Esophagus squamous epithelium (tissue), 5 donors: ENCODE measurements around the gene ACTL6A. TPM values are rescaled to one million over a fixed set of nuclear protein-coding genes. Genes with fewer than 3 reads are reported as not detected.

Source experiments
- DNase-seq: peaks from one replicate; lab custom pipeline; 2025; lab: John Stamatoyannopoulos, UW
- H3K27ac ChIP-seq, 4 donors: fragments of 200-600 bp; sonication (generic); one replicate each; pipeline ENCODE4 v1.5.1; 2016 to 2019; ENCODE audit warnings: mild to moderate bottlenecking in 1 of 4
- H3K27me3 ChIP-seq, 4 donors: fragments of 200-600 bp; sonication (generic); 1 replicate in 3 of 4; 2 replicates in 1 of 4; pipeline versions ENCODE4 v1.5.1 to v1.6.0; 2017 to 2021; ENCODE audit warnings: antibody characterized with exemption in 1 of 4
- H3K36me3 ChIP-seq, 3 donors: fragments of 200-600 bp; sonication (generic); one replicate each; pipeline ENCODE4 v1.5.1; 2016 to 2019
- H3K4me1 ChIP-seq, 3 donors: fragments of 200-600 bp; sonication (generic); one replicate each; pipeline ENCODE4 v1.5.1; 2017 to 2019
- H3K4me3 ChIP-seq, 4 donors: fragments of 200-600 bp; sonication (generic); 1 replicate in 3 of 4; 2 replicates in 1 of 4; pipeline ENCODE4 v1.5.1; 2016 to 2019; ENCODE audit warnings: mild to moderate bottlenecking in 2 of 4, moderate library complexity in 1 of 4
- H3K9me3 ChIP-seq, 3 donors: fragments of 200-600 bp; sonication (generic); one replicate each; pipeline ENCODE4 v1.5.1; 2016 to 2019
- POLR2A ChIP-seq, 4 donors: fragments of 450-650 bp; IDR thresholded peaks; one replicate each; pipeline ENCODE4 v1.6.1; 2017; ENCODE audit warnings: antibody characterized with exemption in 4 of 4, mild to moderate bottlenecking in 4 of 4, moderate library complexity in 3 of 4
- WGBS, 2 donors: methylation state at CpG; one replicate each; pipeline ENCODE4 v1.1.5; 2018; 5-methylcytosine and 5-hydroxymethylcytosine counted together
- intact Hi-C: fragments of 100-400 bp; cut with DNase I; formaldehyde crosslinking; loops from one replicate; pipeline ENCODE4 v1.15.0; 2022
- total RNA-seq, 4 donors: library from RNA; depleted of rRNA; stranded (reverse); fragments of >200 nt; gene quantifications; one replicate each; pipeline ENCODE4 v1.1.0, GENCODE V29; 2016
- TF ChIP-seq, protein P1 (sequence below), 6 experiments: fragments of 450-650 bp in 4 of 6; fragments of 200-600 bp in 2 of 6; sonication (generic) in 2 of 6; IDR thresholded peaks; one replicate each; pipeline ENCODE4 v1.5.1; 2016 to 2019; ENCODE audit warnings: antibody characterized with exemption in 6 of 6, mild to moderate bottlenecking in 4 of 6, moderate library complexity in 4 of 6
- donor health status: DM: yes; HTN: yes; CAD: no.

Gene ACTL6A
- total RNA-seq, 4 donors from 2014 or later = 51.5 to 95.4 (median 63.5) TPM

DNA sequence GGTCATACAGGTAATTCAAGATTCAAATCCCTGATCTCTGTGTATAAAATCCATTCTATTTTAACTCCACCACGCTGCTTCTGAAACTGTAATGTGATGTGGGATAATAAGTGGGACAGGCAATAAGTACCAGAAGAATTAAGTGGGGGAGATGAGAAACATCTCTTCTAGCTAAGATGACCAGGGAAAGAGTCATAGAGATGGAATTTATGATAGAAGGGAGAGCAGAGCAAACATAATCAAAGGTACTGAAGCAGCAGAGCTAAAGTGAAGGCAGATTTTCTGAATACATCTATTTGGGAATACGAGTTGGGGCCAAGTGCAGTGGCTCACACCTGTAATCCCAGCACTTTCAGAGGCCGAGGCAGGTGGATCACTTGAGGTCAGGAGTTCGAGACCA, 36.8 kb downstream of the ACTL6A start:
- no peaks in the 10 kb centered on the region for H3K9me3 ChIP-seq
- TF ChIP-seq POLR2A (IDR thresholded peaks at IDR 0.05) = no peak
- TF ChIP-seq, protein P1, sequence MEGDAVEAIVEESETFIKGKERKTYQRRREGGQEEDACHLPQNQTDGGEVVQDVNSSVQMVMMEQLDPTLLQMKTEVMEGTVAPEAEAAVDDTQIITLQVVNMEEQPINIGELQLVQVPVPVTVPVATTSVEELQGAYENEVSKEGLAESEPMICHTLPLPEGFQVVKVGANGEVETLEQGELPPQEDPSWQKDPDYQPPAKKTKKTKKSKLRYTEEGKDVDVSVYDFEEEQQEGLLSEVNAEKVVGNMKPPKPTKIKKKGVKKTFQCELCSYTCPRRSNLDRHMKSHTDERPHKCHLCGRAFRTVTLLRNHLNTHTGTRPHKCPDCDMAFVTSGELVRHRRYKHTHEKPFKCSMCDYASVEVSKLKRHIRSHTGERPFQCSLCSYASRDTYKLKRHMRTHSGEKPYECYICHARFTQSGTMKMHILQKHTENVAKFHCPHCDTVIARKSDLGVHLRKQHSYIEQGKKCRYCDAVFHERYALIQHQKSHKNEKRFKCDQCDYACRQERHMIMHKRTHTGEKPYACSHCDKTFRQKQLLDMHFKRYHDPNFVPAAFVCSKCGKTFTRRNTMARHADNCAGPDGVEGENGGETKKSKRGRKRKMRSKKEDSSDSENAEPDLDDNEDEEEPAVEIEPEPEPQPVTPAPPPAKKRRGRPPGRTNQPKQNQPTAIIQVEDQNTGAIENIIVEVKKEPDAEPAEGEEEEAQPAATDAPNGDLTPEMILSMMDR (IDR thresholded peaks at IDR 0.05) = no peak
- H3K4me1 ChIP-seq = peaks cover 0 to 19% (median 10%) of the 10 kb centered on the region in 3 donors
- DNase-seq = no peak
- peaks cover 7 to 80% (median 12%) of the 10 kb centered on the region in 3 donors for H3K36me3 ChIP-seq
- no peak overlapping the region for H3K27ac ChIP-seq
- H3K27me3 ChIP-seq = no peaks in the 10 kb centered on the region
- intact Hi-C loops = no loop called here
- 95 to 96% methylated on average over 4 of the region's 4 CpGs for WGBS, 2 donors
- H3K4me3 ChIP-seq = no peak overlapping the region

DNA sequence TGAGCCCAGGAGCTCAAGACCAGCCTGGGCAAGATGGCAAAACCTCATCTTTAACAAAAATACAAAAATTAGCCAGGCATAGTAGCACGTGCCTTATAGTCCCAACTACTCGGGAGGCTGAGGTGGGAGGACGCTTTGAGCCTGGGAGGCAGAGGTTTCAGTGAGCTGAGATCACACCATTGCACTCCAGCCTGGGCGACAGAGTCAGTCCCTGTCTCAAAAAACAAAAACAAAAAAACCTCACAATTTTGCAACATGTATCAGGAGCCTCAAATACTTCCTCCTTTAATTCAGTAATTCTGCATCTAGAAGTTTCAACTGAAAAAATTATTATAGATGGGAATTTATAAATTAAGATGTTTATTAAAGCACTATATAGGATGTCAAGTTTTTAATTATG, 40.6 kb downstream of the ACTL6A start:
- Histone ChIP-seq H3K4me1 (peaks cover 11 to 40% (median 23%) of the 10 kb centered on the region in 3 donors), H3K36me3 (peaks cover 4 to 53% (median 7%) of the 10 kb centered on the region in 3 donors), H3K9me3 (no peaks in the 10 kb centered on the region), H3K27ac (no peak overlapping the region), H3K27me3 (no peaks in the 10 kb centered on the region), H3K4me3 (peak overlapping the region in 2 of 4 donors; percentile 66 to 95)
- DNase-seq = no peak
- TF ChIP-seq, protein P1 (IDR thresholded peaks at IDR 0.05) = no peak
- no peak for TF ChIP-seq POLR2A (IDR thresholded peaks at IDR 0.05)
- WGBS, 2 donors = 71 to 81% methylated on average over 4 of the region's 4 CpGs
- intact Hi-C loops = no loop called here

DNA sequence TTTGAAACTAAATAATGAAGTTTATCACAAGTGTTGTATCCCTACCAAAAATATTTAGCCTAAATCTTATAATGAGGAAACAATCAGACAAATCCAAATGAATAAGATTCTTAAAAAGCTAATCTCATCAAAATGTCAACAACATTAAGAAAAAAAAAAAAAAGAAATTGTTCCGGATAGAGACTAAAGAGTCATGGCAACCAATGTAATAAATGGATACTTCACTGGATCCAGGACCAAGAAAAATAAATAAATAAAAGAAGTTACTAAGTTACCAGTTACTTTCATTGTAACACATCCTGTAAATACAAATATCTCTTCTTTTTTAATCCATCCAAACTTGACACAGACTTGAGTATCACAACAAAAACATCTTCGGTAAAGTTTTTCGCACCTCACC, 41.1 kb downstream of the ACTL6A start:
- Histone ChIP-seq H3K4me1 (peaks cover 11 to 40% (median 23%) of the 10 kb centered on the region in 3 donors), H3K4me3 (peak overlapping the region; percentile 66 to 98 (median 88)), H3K27ac (peak overlapping the region; percentile 93 to 98 (median 94)), H3K27me3 (no peaks in the 10 kb centered on the region), H3K9me3 (no peaks in the 10 kb centered on the region), H3K36me3 (peaks cover 0 to 49% (median 7%) of the 10 kb centered on the region in 3 donors)
- TF ChIP-seq POLR2A (IDR thresholded peaks at IDR 0.05) = no peak
- TF ChIP-seq, protein P1 (IDR thresholded peaks at IDR 0.05) = no peak
- intact Hi-C loops = no loop called here
- DNase-seq = no peak
- WGBS, 2 donors = 0% methylated on average over 3 of the region's 3 CpGs

DNA sequence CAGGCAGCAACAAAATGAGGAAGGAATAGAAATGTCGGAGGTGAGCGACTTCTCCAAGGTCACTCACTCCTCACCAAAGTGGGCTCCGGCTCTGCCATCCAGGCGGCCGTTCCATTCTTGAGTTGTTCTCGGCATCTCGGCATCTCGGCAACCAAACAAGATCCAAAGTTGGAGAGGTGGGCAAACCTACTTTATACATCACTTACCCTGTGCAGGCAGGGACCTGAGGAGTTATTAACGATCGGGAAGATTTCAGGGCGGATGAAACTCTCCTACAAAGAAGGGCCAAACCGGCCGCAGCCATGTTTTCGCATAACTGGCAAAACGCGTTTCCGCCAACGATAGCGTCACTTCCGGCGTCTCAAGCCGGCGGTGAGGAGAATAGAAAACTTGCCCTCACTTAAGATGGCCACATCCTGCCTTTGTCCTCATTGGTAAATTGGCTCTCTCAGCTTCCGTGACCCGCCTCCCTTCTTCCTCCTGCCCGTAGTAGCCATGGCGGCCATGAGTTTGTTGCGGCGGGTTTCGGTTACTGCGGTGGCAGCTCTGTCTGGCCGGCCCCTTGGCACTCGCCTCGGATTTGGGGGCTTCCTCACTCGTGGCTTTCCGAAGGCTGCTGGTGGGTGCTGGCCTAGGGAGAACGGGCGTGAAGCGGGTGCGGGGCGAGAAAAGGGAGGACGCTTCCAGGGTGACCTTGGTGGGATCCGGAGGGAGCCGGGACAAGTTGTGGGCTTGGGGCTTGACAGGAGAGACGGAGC, 41.8 kb downstream of the ACTL6A start, which contains the start of the genes MRPL47 and NDUFB5:
MRPL47 (minus strand) TSS at position 318 of the 758 bp plus-strand sequence; CDS start at position 304, 14 bp downstream.
NDUFB5 (plus strand) TSS at position 474 of the 758 bp plus-strand sequence; CDS start at position 496, 22 bp downstream.
- Histone ChIP-seq H3K9me3 (no peaks in the 10 kb centered on the region), H3K4me3 (peak within 1 kb of the TSS; percentile 66 to 98 (median 88)), H3K27ac (peak within 1 kb of the TSS; percentile 93 to 98 (median 94)), H3K4me1 (peaks cover 11 to 43% (median 23%) of the 10 kb centered on the region in 3 donors), H3K36me3 (peaks cover 0 to 42% (median 7%) of the 10 kb centered on the region in 3 donors), H3K27me3 (no peaks in the 10 kb centered on the region)
- 0 to 1% methylated on average over 19 to 22 of the region's 45 CpGs for WGBS, 2 donors
- intact Hi-C loops = no loop called here
- DNase-seq = peak; percentile 71
- TF ChIP-seq, protein P1 (IDR thresholded peaks at IDR 0.05) = no peak
- peak in 3 of 4 donors; percentile 40 to 75 (median 58) for TF ChIP-seq POLR2A (IDR thresholded peaks at IDR 0.05)

DNA sequence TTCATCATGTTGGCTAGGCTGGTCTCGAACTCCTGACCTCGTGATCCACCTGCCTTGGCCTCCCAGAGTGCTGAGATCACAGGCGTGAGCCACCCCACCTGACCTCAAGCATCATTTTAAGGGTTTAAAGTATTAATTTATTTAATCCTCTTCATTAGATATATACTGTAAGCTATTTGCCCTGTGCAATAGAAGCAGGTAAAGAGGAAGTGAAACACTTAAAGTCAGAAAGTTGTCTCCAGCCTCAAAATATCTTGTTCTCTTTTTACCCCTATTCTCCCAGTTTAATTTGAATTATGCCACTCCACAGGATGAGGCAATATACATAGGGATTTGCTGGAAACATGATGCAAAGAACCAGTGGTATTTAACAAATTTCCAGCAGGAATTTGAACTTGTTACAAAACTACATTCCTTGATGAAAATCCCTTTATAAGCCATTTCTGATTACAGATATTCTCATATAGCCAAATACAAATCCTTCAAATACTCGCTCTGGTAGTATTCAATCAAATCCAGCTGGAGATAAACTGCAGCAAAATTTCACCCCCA, 43.9 kb downstream of the ACTL6A start:
- peaks cover 0 to 32% (median under 1%) of the 10 kb centered on the region in 3 donors for H3K36me3 ChIP-seq
- no peaks in the 10 kb centered on the region for H3K27me3 ChIP-seq
- TF ChIP-seq, protein P1 (IDR thresholded peaks at IDR 0.05) = no peak
- TF ChIP-seq POLR2A (IDR thresholded peaks at IDR 0.05) = no peak
- H3K4me1 ChIP-seq = peaks cover 11 to 43% (median 23%) of the 10 kb centered on the region in 3 donors
- H3K27ac ChIP-seq = no peak overlapping the region
- WGBS, 2 donors = 85 to 87% methylated on average over 4 of the region's 4 CpGs
- DNase-seq = no peak
- intact Hi-C loops = no loop called here
- H3K4me3 ChIP-seq = no peak overlapping the region
- no peaks in the 10 kb centered on the region for H3K9me3 ChIP-seq
